HG03135 (cell line): Measurements from ENCODE around the gene PTAR1.

Source experiments
- ATAC-seq: cut with Tn5 transposase; IDR thresholded peaks from one replicate; pipeline ENCODE4 v1.9.1; 2021; ENCODE audit warnings: mild to moderate bottlenecking, moderate library complexity; ENCODE audit not compliant: unreplicated experiment

PTAR1 gene

DNA sequence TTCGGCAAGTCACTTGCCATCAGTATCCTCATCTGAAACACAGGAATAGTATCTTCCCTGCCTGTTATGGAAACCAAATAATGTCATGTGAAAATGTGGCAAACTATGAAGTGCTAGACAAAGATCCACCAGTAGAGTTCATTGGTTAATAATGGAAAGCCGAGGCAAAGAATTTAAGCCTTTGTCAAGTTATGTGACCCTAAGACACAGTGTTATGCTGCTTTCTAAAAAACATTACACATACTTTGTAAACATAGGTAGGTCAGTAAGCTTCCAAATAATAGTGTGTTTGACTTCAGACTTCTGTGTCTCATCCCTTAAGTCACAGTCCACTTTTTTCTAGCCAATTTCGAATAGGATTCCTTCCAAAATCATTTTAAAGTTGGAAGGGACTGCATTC, 6.0 kb downstream of the PTAR1 start:
- ATAC-seq = no peak

- ATAC-seq = no peak
These were observed 9.7 kb downstream of the PTAR1 start for GRCh38 chr9:69750085-69750484.

GRCh38 chr9:69748304-69748703, 11.5 kb downstream of the PTAR1 start:
- no peak for ATAC-seq

- no peak for ATAC-seq
These were observed 12.8 kb downstream of the PTAR1 start for GRCh38 chr9:69746859-69747560.

GRCh38 chr9:69745716-69746437, 13.9 kb downstream of the PTAR1 start:
- ATAC-seq = no peak

DNA sequence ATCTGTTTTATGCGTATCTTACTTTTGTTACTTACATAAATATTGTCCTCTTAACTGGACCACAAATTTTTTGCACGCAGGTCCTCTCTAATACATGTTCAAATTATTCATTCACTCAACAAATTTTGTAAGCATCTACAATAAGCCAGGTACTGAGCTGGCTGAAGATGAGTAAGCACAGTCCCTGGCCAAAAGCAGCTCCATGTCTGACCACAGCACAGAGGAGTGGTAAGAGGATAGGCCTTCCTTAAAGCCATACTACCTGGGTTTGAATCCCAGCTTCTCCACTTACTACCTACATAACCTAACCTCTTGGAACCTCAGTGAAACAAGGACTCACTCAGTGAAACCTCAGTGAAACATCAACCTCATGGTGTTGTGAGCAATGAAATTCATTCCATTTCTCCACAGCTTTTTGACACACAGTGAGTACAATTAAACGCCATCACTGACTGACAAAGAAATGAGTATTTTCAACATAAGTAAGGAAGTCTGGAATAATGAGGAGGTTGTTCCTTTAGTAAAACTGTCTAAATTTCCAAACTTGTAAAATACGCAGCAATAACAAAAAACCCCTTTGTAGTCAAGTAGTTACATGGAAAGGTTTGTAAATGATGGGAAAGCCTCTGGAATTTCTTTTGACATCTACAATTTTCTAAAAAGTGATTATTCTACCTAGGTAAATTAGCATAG, 15.0 kb downstream of the PTAR1 start:
- no peak for ATAC-seq

DNA sequence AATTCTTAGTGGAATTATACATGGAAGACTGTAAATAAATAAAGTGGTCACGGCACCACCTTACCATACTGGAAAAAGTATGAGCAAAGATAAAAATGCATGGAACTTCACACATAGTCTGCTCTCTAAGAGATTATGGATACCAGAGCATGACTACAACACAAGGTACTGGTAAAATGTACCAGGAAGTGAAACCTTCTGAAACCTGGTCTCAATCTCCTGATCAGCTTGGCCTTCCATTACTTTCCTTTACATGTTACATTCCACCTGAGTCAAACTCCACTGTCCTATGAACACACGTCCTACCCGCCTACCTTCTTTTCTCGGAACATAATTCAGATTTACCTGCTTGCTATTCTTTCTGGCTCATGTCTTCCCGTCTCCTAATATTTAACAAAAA, 15.9 kb downstream of the PTAR1 start:
- ATAC-seq = no peak

DNA sequence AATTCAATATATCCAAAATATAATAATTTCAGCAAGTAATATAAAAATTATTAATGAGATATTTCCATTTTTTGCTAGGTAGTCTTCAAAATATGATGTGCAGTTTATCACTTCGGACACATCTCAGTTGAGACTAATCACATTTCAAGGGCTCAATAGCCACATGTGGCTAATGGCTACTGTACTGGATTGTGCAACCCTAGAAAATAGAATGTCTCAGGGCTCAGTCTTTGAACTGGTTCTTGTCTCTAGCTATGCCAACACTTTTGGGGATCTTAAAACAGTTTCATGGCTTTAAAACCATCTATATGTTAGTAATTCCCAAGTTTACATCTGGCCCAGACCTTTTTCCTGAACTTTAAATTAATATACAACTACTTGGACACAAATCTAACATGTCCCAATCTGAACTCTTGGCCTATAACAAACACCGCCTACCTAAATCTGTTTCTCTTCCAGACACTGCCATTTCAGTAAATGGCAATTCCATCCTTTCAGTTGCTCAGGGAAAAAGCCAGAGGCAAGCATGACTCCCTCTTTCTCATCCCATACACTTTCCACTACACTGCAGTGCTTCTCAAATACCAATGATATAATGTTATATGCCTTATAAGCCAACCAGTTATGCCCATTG, 18.8 kb downstream of the PTAR1 start:
- no peak for ATAC-seq

DNA sequence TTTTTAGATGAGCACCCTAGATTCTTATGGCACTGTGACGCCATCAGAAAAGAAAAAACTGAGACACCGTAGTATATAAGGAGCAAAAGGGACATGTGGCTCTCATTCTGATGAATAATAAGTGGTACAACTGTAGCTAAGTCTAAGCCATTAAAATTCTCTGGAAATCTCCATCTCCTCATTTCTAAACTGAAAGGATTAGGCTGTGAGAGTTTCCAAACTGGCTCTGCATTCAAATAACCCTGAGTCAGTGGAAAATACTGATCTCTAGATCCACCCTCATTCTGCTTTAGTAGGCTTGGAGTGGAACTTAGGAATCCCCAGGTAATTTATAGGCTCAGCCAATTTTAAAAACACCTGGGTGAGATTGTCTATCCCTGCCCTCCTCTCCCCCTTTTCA, 28.5 kb downstream of the PTAR1 start:
- no peak for ATAC-seq

GRCh38 chr9:69719983-69720382, 39.8 kb downstream of the PTAR1 start:
- no peak for ATAC-seq

- no peak for ATAC-seq
These were observed 40.4 kb downstream of the PTAR1 start for GRCh38 chr9:69719367-69719766.

- no peak for ATAC-seq
These were observed 41.6 kb downstream of the PTAR1 start for GRCh38 chr9:69718218-69718617.

DNA sequence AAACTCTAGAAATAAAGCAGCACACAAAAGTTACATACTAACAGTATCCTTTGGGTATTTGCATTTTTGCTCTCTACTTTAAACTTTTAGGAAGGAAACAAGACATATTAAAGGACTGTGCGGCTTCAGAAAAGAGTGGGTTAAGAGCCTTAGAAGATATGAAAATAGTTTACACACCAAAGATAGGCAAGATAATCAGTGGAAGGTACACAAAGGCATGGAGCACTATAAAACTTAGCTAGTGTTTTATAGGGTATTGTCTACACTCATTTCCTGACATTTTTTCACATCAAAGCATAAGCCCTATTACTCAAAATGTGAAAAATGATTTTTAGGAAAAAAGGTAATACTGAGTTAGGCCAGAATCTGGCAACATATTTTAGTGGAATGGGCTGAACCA, 44.0 kb downstream of the PTAR1 start:
- no peak for ATAC-seq

- no peak for ATAC-seq
These were observed 44.7 kb downstream of the PTAR1 start for GRCh38 chr9:69715096-69715495.

DNA sequence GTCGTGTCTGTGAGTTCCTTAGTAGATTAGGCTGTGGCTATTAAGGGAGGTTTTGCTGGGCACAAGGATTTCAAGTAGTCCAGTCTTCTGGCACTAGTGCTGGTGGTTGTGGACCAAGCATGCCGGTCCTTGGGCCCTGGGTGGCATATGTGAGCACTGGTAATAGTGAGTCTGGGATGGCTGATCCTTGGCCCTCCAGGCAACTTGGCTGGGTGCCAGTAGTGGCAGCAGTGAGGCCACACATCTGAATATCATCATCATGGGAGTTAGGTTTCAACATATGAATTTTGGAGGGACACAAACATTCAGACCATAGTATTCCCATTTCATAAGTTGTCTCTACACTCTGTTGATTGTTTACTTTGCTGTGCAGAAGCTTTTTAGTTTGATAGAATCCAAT, 62.3 kb downstream of the PTAR1 start:
- ATAC-seq = no peak

- ATAC-seq = no peak
These were observed 63.0 kb downstream of the PTAR1 start for GRCh38 chr9:69696802-69697201.

DNA sequence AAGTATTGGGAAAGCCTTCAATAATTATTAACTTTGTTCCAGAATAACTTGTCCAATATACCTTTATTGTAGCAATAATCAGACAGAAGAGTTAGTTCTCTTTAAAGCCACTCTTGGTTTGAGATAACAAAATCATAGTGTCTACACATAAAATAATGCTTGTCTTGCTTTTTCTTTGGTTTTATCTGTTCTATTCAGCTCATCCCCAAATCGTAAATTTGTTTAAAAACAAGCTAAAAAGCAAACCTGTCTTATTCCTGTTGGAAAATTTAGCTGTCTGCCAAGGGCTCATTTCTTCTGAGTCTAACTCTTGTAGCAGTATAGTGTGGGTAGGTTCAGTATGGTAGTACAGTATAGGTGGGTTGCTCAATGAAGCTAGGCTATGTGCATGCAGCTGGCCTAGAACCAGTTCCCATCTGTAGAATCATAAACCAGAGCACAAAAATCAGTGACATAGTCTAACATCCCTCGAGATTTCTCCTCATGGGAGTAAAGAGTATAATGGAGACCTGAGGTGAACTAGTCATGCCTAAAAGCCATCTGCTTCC, 69.7 kb downstream of the PTAR1 start:
- ATAC-seq = no peak

- ATAC-seq = no peak
These were observed 75.9 kb downstream of the PTAR1 start for GRCh38 chr9:69683927-69684326.

DNA sequence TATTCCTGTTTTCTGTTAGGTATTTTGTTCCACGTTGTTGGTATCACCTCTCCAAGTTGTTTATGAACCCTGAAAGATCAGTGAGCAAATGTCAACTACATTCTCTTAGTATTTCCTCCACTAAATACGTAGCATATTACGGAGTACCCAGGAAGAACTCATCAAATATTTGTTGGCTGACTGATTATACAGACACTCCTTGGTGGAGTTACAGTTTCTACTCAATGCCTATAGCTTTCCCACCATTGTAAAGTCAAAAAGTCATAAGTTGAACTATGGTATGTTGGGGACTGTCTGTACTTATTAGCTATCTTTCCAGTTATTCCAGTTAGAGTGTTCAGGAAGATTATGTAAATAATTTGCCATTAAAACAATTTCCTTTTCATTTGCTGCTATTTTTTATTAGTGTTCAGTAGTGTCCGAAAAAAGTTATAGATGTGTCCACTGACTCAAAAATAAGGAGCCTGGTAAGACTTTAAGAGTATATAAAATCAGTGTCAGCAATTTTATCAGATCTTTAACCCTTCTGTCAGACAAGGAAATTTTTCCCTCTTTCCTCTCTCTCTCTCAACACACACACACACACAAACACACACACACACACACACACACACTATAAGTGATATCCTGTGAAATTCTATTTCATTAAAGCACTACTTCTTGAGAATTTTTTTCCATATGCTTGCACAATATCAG, 80.8 kb downstream of the PTAR1 start:
- no peak for ATAC-seq

DNA sequence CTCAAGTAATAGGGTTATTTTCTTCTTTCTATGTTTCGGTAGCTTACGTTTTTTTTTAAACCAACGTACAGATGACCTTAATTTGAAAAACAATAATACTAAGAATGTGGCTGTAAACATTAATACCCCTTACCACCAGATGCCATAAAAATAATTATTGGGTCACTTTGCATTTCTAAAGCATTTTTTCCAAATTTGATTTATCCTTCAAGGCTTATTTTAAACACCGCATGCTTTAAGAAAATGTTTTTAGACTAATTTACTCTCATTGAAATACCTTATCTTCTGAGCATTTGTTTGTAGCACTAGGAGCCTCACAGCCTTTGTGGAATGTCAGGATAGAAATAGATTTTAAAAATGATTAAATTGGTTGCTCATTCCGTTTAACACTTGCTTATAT, 81.9 kb downstream of the PTAR1 start:
- no peak for ATAC-seq

DNA sequence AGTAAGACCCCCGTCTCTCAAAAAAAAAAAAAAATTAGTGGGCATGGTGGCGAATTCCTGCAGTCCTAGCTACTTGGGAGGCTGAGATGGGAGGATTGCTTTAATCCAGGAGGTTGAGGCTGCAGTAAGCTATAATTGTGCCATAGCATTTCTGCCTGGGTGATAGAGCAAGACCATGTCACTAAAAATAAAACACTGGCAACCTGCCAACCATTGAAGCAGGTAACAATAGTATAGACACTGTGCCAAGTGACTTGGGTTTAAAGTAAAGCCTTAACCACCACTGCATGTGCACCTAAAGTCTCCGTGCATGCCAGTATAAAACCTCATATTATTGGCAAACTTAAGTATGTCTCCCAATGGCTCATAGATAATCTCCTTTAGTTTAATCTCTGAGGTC, 84.2 kb downstream of the PTAR1 start:
- no peak for ATAC-seq
